ENCODE results near the gene SRPK3.

SRPK3 gene

GRCh38 chrX:153735274-153735673, 45.6 kb upstream of the SRPK3 start:
- no peak overlapping the region for H3K4me3 ChIP-seq (ENCODE audit: control insufficient read depth, low read depth, low read length)
- DNase-seq (ENCODE audit: low read depth), result no peak
- no peak for TF ChIP-seq CTCF (IDR thresholded peaks at IDR 0.05; ENCODE audit: control insufficient read depth, insufficient read depth, low read depth, low read length, missing control alignments)

- no peak for TF ChIP-seq CTCF (IDR thresholded peaks at IDR 0.05; ENCODE audit: control insufficient read depth, insufficient read depth, low read depth, low read length, missing control alignments)
- no peak overlapping the region for H3K4me3 ChIP-seq (ENCODE audit: control insufficient read depth, low read depth, low read length)
- no peak for DNase-seq (ENCODE audit: low read depth)
These were observed 44.6 kb upstream of the SRPK3 start for GRCh38 chrX:153736071-153736820.

GRCh38 chrX:153736871-153737441, 43.9 kb upstream of the SRPK3 start:
- no peak for DNase-seq (ENCODE audit: low read depth)
- H3K4me3 ChIP-seq (ENCODE audit: control insufficient read depth, low read depth, low read length), result no peak overlapping the region
- no peak for TF ChIP-seq CTCF (IDR thresholded peaks at IDR 0.05; ENCODE audit: control insufficient read depth, insufficient read depth, low read depth, low read length, missing control alignments)

- no peak overlapping the region for H3K4me3 ChIP-seq (ENCODE audit: control insufficient read depth, low read depth, low read length)
- TF ChIP-seq CTCF (IDR thresholded peaks at IDR 0.05; ENCODE audit: control insufficient read depth, insufficient read depth, low read depth, low read length, missing control alignments), result no peak
- DNase-seq (ENCODE audit: low read depth), result no peak
These were observed 42.7 kb upstream of the SRPK3 start for GRCh38 chrX:153738056-153738605.

- no peak overlapping the region for H3K4me3 ChIP-seq (ENCODE audit: control insufficient read depth, low read depth, low read length)
- DNase-seq (ENCODE audit: low read depth), result no peak
- no peak for TF ChIP-seq CTCF (IDR thresholded peaks at IDR 0.05; ENCODE audit: control insufficient read depth, insufficient read depth, low read depth, low read length, missing control alignments)
These were observed 40.9 kb upstream of the SRPK3 start for GRCh38 chrX:153739754-153740486.

- DNase-seq (ENCODE audit: low read depth), result no peak
- TF ChIP-seq CTCF (IDR thresholded peaks at IDR 0.05; ENCODE audit: control insufficient read depth, insufficient read depth, low read depth, low read length, missing control alignments), result no peak
- no peak overlapping the region for H3K4me3 ChIP-seq (ENCODE audit: control insufficient read depth, low read depth, low read length)
These were observed 40.1 kb upstream of the SRPK3 start for GRCh38 chrX:153740631-153741222.
